HepG2 (cell line): ENCODE measurements around the gene EPM2A.

Source experiments
- AGO1 ChIP-seq: fragments of 200-400 bp; formaldehyde crosslinking; IDR thresholded peaks from 2 replicates; pipeline ENCODE4 v1.6.1; 2017; ENCODE audit warnings: mild to moderate bottlenecking, low read depth, low read length, moderate library complexity; ENCODE audit not compliant: poor library complexity, severe bottlenecking
- AKAP8 ChIP-seq: sonication (generic); formaldehyde crosslinking; IDR thresholded peaks from 2 replicates; pipeline ENCODE4 v1.5.1; 2020; ENCODE audit warnings: mild to moderate bottlenecking, missing genetic modification reagents
- HMG20A ChIP-seq: IDR thresholded peaks from 2 replicates; pipeline ENCODE4 v1.6.1; 2016; ENCODE audit warnings: borderline replicate concordance
- NR3C1 ChIP-seq: sonication (generic); formaldehyde crosslinking; IDR thresholded peaks from 2 replicates; pipeline ENCODE4 v1.4.0; 2020; ENCODE audit warnings: missing genetic modification reagents
- PHF20 ChIP-seq: sonication (generic); formaldehyde crosslinking; IDR thresholded peaks from 2 replicates; pipeline ENCODE4 v1.5.0; 2020; ENCODE audit warnings: mild to moderate bottlenecking, missing genetic modification reagents
- POLR2AphosphoS2 ChIP-seq: IDR thresholded peaks from 2 replicates; pipeline ENCODE4 v1.6.1; 2011; ENCODE audit warnings: low read depth, low read length, improper control_type of control experiment
- TAF1 ChIP-seq: sonication (generic); formaldehyde crosslinking; IDR thresholded peaks from 2 replicates; pipeline ENCODE4 v1.4.0; 2020; ENCODE audit warnings: missing genetic modification reagents
- ZNF460 ChIP-seq: sonication (generic); formaldehyde crosslinking; IDR thresholded peaks from 2 replicates; pipeline ENCODE4 v1.5.1; 2020; ENCODE audit warnings: missing genetic modification reagents, mild to moderate bottlenecking, borderline replicate concordance
- ZNF530 ChIP-seq: sonication (generic); formaldehyde crosslinking; IDR thresholded peaks from 2 replicates; pipeline ENCODE4 v1.5.0; 2020; ENCODE audit warnings: low read depth, mild to moderate bottlenecking, missing genetic modification reagents
- TF ChIP-seq, protein P1 (sequence below), 2 experiments: sonication (generic) in 1 of 2; formaldehyde crosslinking in 1 of 2; IDR thresholded peaks; 2 replicates each; pipeline versions ENCODE4 v1.5.1 to v1.6.1; 2011 to 2020; ENCODE audit warnings: borderline replicate concordance in 1 of 2, low read depth in 1 of 2, low read length in 1 of 2, mild to moderate bottlenecking in 1 of 2, missing genetic modification reagents in 1 of 2, moderate library complexity in 1 of 2
- TF ChIP-seq, protein P2 (sequence below): sonication (generic); formaldehyde crosslinking; IDR thresholded peaks from 2 replicates; pipeline ENCODE4 v1.5.0; 2020; ENCODE audit warnings: mild to moderate bottlenecking, missing genetic modification reagents
- TF ChIP-seq, protein P3 (sequence below): sonication (generic); formaldehyde crosslinking; IDR thresholded peaks from 2 replicates; pipeline ENCODE4 v1.5.0; 2020; ENCODE audit warnings: mild to moderate bottlenecking, missing genetic modification reagents, moderate library complexity
- TF ChIP-seq, protein P4 (sequence below): sonication (generic); formaldehyde crosslinking; IDR thresholded peaks from 2 replicates; pipeline ENCODE4 v1.8.1; 2023; ENCODE audit warnings: mild to moderate bottlenecking, missing genetic modification reagents

DNA sequence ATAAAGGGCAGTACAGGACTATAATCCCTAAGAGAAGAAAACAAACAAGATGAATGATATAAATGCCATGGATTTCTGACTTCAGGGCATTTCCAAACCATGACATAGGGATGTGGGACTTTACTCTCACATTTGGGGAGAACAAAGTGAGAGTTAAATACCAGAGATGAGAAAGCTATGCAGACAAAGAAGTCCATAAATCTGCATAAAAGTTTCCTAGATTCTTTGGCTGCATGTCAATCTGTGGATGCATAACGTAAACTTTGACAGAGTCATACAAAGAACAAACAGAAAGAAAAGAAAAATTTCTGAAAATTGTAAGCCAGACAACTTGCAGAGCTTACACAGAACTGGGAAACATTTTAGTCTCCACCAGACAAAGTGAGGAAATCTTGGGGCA lies 11.7 kb downstream of the EPM2A start:
- TF ChIP-seq PHF20 (CRISPR knock-in tag) (no peak), AKAP8 (CRISPR knock-in tag) (no peak), HMG20A (no peak), NR3C1 (CRISPR knock-in tag) (no peak), AGO1 (no peak), TAF1 (CRISPR knock-in tag) (no peak), ZNF530 (no peak), ZNF460 (CRISPR knock-in tag) (no peak), POLR2AphosphoS2 (no peak)
- TF ChIP-seq, protein P1, sequence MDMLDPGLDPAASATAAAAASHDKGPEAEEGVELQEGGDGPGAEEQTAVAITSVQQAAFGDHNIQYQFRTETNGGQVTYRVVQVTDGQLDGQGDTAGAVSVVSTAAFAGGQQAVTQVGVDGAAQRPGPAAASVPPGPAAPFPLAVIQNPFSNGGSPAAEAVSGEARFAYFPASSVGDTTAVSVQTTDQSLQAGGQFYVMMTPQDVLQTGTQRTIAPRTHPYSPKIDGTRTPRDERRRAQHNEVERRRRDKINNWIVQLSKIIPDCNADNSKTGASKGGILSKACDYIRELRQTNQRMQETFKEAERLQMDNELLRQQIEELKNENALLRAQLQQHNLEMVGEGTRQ (IDR thresholded peaks at IDR 0.05; ENCODE audit: low read depth, low read length): no peak
- TF ChIP-seq, protein P1 (CRISPR knock-in tag; IDR thresholded peaks at IDR 0.05; ENCODE audit: borderline replicate concordance): no peak
- TF ChIP-seq, protein P2, sequence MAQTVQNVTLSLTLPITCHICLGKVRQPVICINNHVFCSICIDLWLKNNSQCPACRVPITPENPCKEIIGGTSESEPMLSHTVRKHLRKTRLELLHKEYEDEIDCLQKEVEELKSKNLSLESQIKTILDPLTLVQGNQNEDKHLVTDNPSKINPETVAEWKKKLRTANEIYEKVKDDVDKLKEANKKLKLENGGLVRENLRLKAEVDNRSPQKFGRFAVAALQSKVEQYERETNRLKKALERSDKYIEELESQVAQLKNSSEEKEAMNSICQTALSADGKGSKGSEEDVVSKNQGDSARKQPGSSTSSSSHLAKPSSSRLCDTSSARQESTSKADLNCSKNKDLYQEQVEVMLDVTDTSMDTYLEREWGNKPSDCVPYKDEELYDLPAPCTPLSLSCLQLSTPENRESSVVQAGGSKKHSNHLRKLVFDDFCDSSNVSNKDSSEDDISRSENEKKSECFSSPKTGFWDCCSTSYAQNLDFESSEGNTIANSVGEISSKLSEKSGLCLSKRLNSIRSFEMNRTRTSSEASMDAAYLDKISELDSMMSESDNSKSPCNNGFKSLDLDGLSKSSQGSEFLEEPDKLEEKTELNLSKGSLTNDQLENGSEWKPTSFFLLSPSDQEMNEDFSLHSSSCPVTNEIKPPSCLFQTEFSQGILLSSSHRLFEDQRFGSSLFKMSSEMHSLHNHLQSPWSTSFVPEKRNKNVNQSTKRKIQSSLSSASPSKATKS: no peak
- TF ChIP-seq, protein P3, sequence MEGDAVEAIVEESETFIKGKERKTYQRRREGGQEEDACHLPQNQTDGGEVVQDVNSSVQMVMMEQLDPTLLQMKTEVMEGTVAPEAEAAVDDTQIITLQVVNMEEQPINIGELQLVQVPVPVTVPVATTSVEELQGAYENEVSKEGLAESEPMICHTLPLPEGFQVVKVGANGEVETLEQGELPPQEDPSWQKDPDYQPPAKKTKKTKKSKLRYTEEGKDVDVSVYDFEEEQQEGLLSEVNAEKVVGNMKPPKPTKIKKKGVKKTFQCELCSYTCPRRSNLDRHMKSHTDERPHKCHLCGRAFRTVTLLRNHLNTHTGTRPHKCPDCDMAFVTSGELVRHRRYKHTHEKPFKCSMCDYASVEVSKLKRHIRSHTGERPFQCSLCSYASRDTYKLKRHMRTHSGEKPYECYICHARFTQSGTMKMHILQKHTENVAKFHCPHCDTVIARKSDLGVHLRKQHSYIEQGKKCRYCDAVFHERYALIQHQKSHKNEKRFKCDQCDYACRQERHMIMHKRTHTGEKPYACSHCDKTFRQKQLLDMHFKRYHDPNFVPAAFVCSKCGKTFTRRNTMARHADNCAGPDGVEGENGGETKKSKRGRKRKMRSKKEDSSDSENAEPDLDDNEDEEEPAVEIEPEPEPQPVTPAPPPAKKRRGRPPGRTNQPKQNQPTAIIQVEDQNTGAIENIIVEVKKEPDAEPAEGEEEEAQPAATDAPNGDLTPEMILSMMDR (CRISPR knock-in tag): no peak
- TF ChIP-seq, protein P4, sequence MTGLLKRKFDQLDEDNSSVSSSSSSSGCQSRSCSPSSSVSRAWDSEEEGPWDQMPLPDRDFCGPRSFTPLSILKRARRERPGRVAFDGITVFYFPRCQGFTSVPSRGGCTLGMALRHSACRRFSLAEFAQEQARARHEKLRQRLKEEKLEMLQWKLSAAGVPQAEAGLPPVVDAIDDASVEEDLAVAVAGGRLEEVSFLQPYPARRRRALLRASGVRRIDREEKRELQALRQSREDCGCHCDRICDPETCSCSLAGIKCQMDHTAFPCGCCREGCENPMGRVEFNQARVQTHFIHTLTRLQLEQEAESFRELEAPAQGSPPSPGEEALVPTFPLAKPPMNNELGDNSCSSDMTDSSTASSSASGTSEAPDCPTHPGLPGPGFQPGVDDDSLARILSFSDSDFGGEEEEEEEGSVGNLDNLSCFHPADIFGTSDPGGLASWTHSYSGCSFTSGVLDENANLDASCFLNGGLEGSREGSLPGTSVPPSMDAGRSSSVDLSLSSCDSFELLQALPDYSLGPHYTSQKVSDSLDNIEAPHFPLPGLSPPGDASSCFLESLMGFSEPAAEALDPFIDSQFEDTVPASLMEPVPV: no peak
